HEK293 (cell line): ENCODE results near the gene DPCD.

ENCODE experiments used
- ELK4 ChIP-seq: IDR thresholded peaks from 2 replicates; pipeline ENCODE4 v1.6.1; 2011; ENCODE audit warnings: mild to moderate bottlenecking, low read depth, low read length, borderline replicate concordance
- IKZF3 ChIP-seq: fragments of 450-650 bp; IDR thresholded peaks from 2 replicates; pipeline ENCODE4 v1.5.0; 2018; ENCODE audit warnings: missing biosample characterization, mild to moderate bottlenecking, missing genetic modification characterization, moderate library complexity
- PBX3 ChIP-seq: sonication (generic); formaldehyde crosslinking; IDR thresholded peaks from 2 replicates; pipeline ENCODE4 v1.8.1; 2022; ENCODE audit warnings: mild to moderate bottlenecking, moderate library complexity, missing genetic modification reagents
- SP7 ChIP-seq: fragments of 450-650 bp; formaldehyde crosslinking; IDR thresholded peaks from 2 replicates; pipeline ENCODE4 v1.5.1; 2016; ENCODE audit warnings: missing biosample characterization, missing genetic modification characterization
- YY2 ChIP-seq: fragments of 450-650 bp; formaldehyde crosslinking; IDR thresholded peaks from 2 replicates; pipeline ENCODE4 v1.5.1; 2016; ENCODE audit warnings: missing biosample characterization, missing genetic modification characterization
- ZBTB17 ChIP-seq: fragments of 450-650 bp; formaldehyde crosslinking; IDR thresholded peaks from 2 replicates; pipeline ENCODE4 v1.5.1; 2016; ENCODE audit warnings: missing biosample characterization, missing genetic modification characterization
- ZNF121 ChIP-seq: fragments of 450-650 bp; formaldehyde crosslinking; IDR thresholded peaks from 2 replicates; pipeline ENCODE4 v1.5.1; 2016; ENCODE audit warnings: missing biosample characterization, missing genetic modification characterization
- ZNF18 ChIP-seq: fragments of 450-650 bp; formaldehyde crosslinking; IDR thresholded peaks from 2 replicates; pipeline ENCODE4 v1.5.1; 2016; ENCODE audit warnings: missing biosample characterization, missing genetic modification characterization
- ZNF211 ChIP-seq: fragments of 450-650 bp; formaldehyde crosslinking; IDR thresholded peaks from 2 replicates; pipeline ENCODE4 v1.5.1; 2016; ENCODE audit warnings: low read depth, missing biosample characterization, missing genetic modification characterization
- ZNF214 ChIP-seq: fragments of 450-650 bp; formaldehyde crosslinking; IDR thresholded peaks from 2 replicates; pipeline ENCODE4 v1.5.1; 2017; ENCODE audit warnings: missing biosample characterization, mild to moderate bottlenecking, missing genetic modification characterization, borderline replicate concordance
- ZNF223 ChIP-seq: fragments of 450-650 bp; formaldehyde crosslinking; IDR thresholded peaks from 2 replicates; pipeline ENCODE4 v1.5.1; 2016; ENCODE audit warnings: missing biosample characterization, missing genetic modification characterization
- ZNF266 ChIP-seq: fragments of 450-650 bp; formaldehyde crosslinking; IDR thresholded peaks from 2 replicates; pipeline ENCODE4 v1.5.1; 2016; ENCODE audit warnings: missing biosample characterization, missing genetic modification characterization, low read depth
- ZNF280C ChIP-seq: fragments of 450-650 bp; formaldehyde crosslinking; IDR thresholded peaks from 2 replicates; pipeline ENCODE4 v1.5.1; 2016; ENCODE audit warnings: missing biosample characterization, missing genetic modification characterization
- ZNF341 ChIP-seq: fragments of 450-650 bp; formaldehyde crosslinking; IDR thresholded peaks from 2 replicates; pipeline ENCODE4; 2016; ENCODE audit warnings: low read depth, missing biosample characterization, missing genetic modification characterization
- ZNF362 ChIP-seq: fragments of 450-650 bp; formaldehyde crosslinking; IDR thresholded peaks from 2 replicates; pipeline ENCODE4 v1.5.1; 2016; ENCODE audit warnings: missing biosample characterization, missing genetic modification characterization
- ZNF391 ChIP-seq: fragments of 450-650 bp; formaldehyde crosslinking; IDR thresholded peaks from 2 replicates; pipeline ENCODE4 v1.5.1; 2016; ENCODE audit warnings: low read depth, missing biosample characterization, missing genetic modification characterization, borderline replicate concordance
- ZNF473 ChIP-seq: fragments of 450-650 bp; formaldehyde crosslinking; IDR thresholded peaks from 2 replicates; pipeline ENCODE4 v1.5.1; 2017; ENCODE audit warnings: missing biosample characterization, missing genetic modification characterization
- ZNF521 ChIP-seq: fragments of 450-650 bp; formaldehyde crosslinking; IDR thresholded peaks from 2 replicates; pipeline ENCODE4 v1.5.1; 2017; ENCODE audit warnings: missing biosample characterization, mild to moderate bottlenecking, missing genetic modification characterization
- ZNF529 ChIP-seq: fragments of 450-650 bp; formaldehyde crosslinking; IDR thresholded peaks from 2 replicates; pipeline ENCODE4 v1.5.1; 2017; ENCODE audit warnings: missing genetic modification characterization, missing biosample characterization; ENCODE audit not compliant: insufficient replicate concordance
- ZNF530 ChIP-seq: fragments of 450-650 bp; formaldehyde crosslinking; IDR thresholded peaks from 2 replicates; pipeline ENCODE4 v1.5.1; 2016; ENCODE audit warnings: low read depth, missing biosample characterization, missing genetic modification characterization
- ZNF555 ChIP-seq: fragments of 450-650 bp; formaldehyde crosslinking; conservative IDR thresholded peaks from 2 replicates; pipeline ENCODE4 v1.5.1; 2017; ENCODE audit warnings: missing biosample characterization, mild to moderate bottlenecking, missing genetic modification characterization, inconsistent platforms
- ZNF626 ChIP-seq: fragments of 450-650 bp; sonication (Bioruptor Pico); formaldehyde crosslinking; IDR thresholded peaks from 2 replicates; pipeline ENCODE4 v1.5.1; 2018; ENCODE audit warnings: missing biosample characterization, missing genetic modification characterization, inconsistent platforms
- ZNF654 ChIP-seq: fragments of 450-650 bp; formaldehyde crosslinking; IDR thresholded peaks from 2 replicates; pipeline ENCODE4 v1.5.1; 2016; ENCODE audit warnings: low read depth, missing biosample characterization, missing genetic modification characterization
- ZNF658 ChIP-seq: fragments of 450-650 bp; formaldehyde crosslinking; IDR thresholded peaks from 2 replicates; pipeline ENCODE4; 2016; ENCODE audit warnings: missing biosample characterization, missing genetic modification characterization
- ZNF660 ChIP-seq: fragments of 450-650 bp; IDR thresholded peaks from 2 replicates; pipeline ENCODE4 v1.5.1; 2018; ENCODE audit warnings: missing biosample characterization, mild to moderate bottlenecking, missing genetic modification characterization
- ZSCAN30 ChIP-seq: fragments of 450-650 bp; IDR thresholded peaks from 2 replicates; pipeline ENCODE4 v1.5.1; 2018; ENCODE audit warnings: missing biosample characterization, mild to moderate bottlenecking, missing genetic modification characterization, moderate library complexity

Gene DPCD

GRCh38 chr10:101602761-101603398, 14.8 kb downstream of the DPCD start (continued):
- TF ChIP-seq PBX3 (CRISPR knock-in tag) (no peak), ZNF658 (no peak), ZNF529 (tag by site-specific recombination) (no peak), ZNF391 (tag by site-specific recombination) (0 out of 2 replicates have a peak, but pooled peaks have one; percentile 27), IKZF3 (no peak), ZNF280C (tag by site-specific recombination) (no peak), ZBTB17 (peak; percentile 91), ZNF521 (tag by site-specific recombination) (no peak), ZNF660 (peak; percentile 85), ZNF530 (tag by site-specific recombination) (no peak), ZNF362 (no peak), SP7 (tag by site-specific recombination) (0 out of 2 replicates have a peak, but pooled peaks have one; percentile 22), ZNF223 (tag by site-specific recombination) (no peak), ZNF341 (tag by site-specific recombination) (no peak), ZNF18 (tag by site-specific recombination) (no peak), ZNF121 (tag by site-specific recombination) (no peak), ZSCAN30 (tag by site-specific recombination) (peak; percentile 87; the same call in 1 of the 2 replicates), ZNF654 (peak; percentile 98), ZNF626 (tag by site-specific recombination) (no peak), ZNF555 (tag by site-specific recombination) (no peak), ZNF266 (tag by site-specific recombination) (no peak), ZNF211 (no peak), YY2 (tag by site-specific recombination) (no peak), ZNF214 (tag by site-specific recombination) (no peak), ZNF473 (no peak), ELK4 (no peak)
